Measurements from ENCODE around the gene RPS13. TPM values are rescaled to one million over a fixed set of nuclear protein-coding genes. Genes with fewer than 3 reads are reported as not detected.
"Not testable (repeated sequence)": the region's sequence is repeated elsewhere in the genome, so short reads cannot be mapped to it uniquely, and the experiment has no call there.

Gene RPS13
- total RNA-seq: 1,000 to 10,000 TPM; 1,397 to 1,720 (median 1,505) TPM

DNA sequence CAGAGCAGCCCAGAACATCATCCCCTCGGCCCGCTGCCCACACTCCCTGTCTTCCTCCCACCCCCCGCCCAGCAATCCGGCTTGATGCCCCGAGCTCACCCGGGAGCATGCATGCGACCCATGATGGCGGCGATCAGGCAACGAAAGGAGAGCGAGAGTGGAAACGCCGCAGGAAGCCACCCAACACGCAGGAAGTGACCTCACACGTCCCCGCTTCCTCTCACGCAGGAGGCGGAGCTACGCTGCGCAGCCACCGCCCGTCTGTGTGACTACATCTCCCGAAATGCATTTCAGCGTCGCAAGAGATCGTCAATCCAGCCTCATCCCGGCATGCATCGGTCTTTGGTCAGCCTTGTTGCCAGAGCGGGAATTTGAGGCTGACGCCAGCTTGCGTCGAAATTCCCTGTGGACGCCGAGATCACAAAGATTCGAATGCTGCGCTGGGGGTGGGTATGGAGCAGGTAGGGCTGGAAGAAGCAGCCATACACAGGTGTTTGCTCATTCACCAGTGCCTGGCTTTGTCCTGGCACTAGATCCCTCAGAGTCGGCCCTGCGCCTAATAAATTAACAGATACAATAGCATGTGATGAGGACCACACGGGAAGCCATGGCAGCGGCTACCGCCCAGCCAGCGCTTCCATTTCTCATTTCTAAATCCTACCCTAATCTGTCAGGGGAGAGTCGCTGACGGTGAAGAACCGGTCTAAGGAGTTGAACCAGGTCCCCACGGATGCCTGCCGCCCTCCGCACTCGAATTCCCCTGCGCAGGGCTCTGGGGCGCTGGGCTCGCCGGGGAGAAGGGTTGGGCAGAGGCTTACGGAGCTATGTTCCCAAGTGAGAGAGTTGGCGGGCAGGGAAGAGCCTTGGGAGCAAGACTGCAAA lies at the start of gene RPS13:
Gene RPS13 (minus strand): TSS at position 148 of the 882 bp plus-strand sequence. CDS start 26 bp downstream, at position 122.
- peak; percentile 99 for ATAC-seq (ENCODE audit: low FRiP score)
- TF ChIP-seq, protein P1, sequence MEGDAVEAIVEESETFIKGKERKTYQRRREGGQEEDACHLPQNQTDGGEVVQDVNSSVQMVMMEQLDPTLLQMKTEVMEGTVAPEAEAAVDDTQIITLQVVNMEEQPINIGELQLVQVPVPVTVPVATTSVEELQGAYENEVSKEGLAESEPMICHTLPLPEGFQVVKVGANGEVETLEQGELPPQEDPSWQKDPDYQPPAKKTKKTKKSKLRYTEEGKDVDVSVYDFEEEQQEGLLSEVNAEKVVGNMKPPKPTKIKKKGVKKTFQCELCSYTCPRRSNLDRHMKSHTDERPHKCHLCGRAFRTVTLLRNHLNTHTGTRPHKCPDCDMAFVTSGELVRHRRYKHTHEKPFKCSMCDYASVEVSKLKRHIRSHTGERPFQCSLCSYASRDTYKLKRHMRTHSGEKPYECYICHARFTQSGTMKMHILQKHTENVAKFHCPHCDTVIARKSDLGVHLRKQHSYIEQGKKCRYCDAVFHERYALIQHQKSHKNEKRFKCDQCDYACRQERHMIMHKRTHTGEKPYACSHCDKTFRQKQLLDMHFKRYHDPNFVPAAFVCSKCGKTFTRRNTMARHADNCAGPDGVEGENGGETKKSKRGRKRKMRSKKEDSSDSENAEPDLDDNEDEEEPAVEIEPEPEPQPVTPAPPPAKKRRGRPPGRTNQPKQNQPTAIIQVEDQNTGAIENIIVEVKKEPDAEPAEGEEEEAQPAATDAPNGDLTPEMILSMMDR (IDR thresholded peaks at IDR 0.05): no peak

DNA sequence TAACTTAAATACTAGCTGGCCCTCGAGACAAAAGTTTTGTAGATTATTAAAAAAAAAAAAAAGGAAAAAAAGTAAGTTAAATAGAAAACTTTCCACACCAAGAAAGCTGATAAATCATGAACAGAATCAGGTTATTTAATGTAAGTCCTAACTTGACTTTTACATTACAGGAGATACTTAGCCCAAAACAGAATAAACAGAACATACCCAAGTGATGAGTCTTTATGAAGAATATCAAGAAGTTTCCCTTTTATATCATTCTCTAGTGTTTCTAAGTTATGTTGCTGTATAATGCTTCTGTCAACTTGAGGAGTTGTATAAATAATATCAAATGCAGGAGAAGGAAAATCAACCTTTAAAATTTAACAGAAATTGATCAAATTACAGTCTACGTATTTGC lies 44.5 kb upstream of the RPS13 start:
- DNase-seq (ENCODE audit: low spot score) (no peak), ATAC-seq (ENCODE audit: low FRiP score) (no peak)
- TF ChIP-seq, protein P1 (IDR thresholded peaks at IDR 0.05): no peak

More for the DNA sequence above, at the start of gene RPS13:
- DNase-seq (ENCODE audit: low spot score): peak; percentile 85

DNA sequence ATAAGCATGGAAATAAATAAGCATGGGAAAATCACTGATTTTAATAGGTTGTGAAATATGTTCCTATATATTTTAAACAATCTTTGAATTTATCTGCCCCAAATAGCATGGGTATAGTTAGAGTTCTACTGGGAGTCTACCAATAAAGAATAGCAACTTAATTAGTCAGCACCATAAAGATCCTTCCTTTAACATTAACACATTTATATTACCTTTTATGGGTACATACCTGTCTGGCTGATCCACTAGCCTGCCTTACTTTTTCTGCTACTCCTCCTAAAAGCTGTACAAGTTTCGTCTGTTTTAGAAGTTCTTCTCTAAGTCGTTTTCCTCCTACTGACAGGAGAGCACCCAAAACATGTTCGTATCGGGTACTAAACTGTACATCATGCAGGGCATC lies 39.8 kb upstream of the RPS13 start:
- DNase-seq (ENCODE audit: low spot score): no peak
- TF ChIP-seq, protein P1 (IDR thresholded peaks at IDR 0.05): no peak
- ATAC-seq (ENCODE audit: low FRiP score): no peak

DNA sequence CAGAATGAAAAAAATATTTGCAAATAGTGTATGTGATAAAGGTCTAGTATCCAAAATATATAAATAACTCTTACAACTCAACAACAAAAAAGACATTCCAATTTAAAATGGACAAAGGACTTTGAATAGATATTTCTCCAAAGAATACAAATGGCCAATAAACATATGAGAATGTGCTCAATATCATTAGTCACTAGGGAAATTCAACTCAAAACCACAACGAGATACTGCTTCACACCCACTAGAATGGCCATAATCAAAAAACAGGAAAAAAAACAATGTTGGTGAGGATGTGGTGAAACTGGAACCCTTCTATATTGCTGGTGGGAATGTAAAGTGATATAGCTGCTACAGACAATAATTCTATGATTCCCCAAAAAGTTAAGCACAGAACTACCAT lies 38.6 kb upstream of the RPS13 start:
- DNase-seq (ENCODE audit: low spot score) (no peak), ATAC-seq (ENCODE audit: low FRiP score) (no peak)
- TF ChIP-seq, protein P1 (IDR thresholded peaks at IDR 0.05): no peak

DNA sequence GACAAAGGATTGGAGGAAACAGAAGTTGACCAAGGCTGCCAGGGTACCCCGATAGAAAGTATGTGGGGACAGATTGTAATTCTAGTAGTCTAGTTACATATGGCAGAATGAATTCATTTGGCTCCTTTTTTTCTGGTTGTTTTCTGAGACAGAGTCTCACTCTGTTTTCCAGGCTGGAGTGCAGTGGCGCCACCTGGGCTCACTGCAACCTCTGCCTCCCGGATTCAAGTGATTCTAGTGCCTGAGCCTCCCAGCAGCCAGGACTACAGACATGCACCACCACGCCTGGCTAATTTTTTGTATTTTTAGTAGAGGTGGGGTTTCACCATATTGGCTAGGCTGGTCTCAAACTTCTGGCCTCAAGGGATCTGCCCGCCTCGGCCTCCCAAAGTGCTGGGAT lies 30.3 kb upstream of the RPS13 start:
- ATAC-seq (ENCODE audit: low FRiP score); DNase-seq (ENCODE audit: low spot score): not testable (repeated sequence)

DNA sequence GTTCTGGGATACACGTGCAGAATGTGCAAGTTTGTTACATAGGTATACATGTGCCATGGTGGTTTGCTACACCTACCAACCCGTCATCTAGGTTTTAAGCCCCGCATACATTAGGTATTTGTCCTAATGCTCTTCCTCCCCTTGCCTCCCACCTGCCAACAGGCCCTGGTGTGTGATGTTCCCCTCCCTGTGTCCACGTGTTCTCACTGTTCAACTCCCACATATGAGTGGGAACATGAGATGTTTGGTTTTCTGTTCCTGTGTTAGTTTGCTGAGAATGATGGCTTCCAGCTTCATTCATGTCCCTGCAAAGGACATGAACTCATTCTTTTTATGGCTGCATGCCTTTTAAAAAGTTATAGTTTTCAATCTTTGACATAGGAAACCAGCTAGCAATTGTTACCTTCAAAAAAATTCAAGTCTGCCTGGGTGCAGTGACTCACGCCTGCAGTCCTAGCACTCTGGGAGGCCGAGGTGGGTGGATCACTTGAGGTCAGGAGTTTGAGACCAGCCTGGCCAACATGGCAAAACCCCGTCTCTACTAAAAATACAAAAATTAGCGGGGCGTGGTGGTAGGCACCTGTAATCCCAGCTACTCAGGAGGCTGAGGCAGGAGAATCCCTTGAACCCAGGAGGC lies 28.1 kb upstream of the RPS13 start:
- not testable (repeated sequence) for DNase-seq (ENCODE audit: low spot score); ATAC-seq (ENCODE audit: low FRiP score)

- no peak for ATAC-seq (ENCODE audit: low FRiP score)
- no peak for DNase-seq (ENCODE audit: low spot score)
- TF ChIP-seq, protein P1 (IDR thresholded peaks at IDR 0.05): no peak
Observed at GRCh38 chr11:17102462-17102861, 25.0 kb upstream of the RPS13 start.

DNA sequence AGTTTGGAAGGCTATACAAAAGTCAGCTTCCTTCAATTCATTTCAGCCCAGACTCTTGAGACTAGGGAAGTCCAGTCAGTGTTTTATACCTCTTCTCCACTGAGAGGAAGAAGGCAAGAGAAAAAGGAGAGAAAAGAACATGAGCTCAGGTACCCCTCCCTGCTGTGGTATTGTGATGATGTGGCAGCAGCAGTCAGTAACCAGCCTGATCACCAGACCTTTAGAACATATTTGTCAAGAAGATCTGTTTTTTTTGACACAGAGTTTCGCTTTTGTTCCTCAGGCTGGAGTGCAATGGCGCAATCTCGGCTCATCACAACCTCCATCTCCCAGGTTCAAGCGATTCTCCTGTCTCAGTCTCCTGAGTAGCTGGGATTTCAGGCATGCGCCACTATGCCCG lies 21.2 kb upstream of the RPS13 start:
- ATAC-seq (ENCODE audit: low FRiP score): no peak
- TF ChIP-seq, protein P1 (IDR thresholded peaks at IDR 0.05): no peak

More for the DNA sequence above, 21.2 kb upstream of the RPS13 start:
- DNase-seq (ENCODE audit: low spot score): no peak
